H9 (cell line): ENCODE results near the gene TMEM187. TPM values are rescaled to one million over a fixed set of nuclear protein-coding genes. Genes with fewer than 3 reads are reported as not detected.

ENCODE experiments used
- DNase-seq: peaks from one replicate; pipeline ENCODE4 v3.0.0-alpha.2; 2017
- H2AFZ ChIP-seq: one replicate; pipeline ENCODE4 v1.6.1; 2013; ENCODE audit warnings: mild to moderate bottlenecking, low read length, control low read depth, moderate library complexity
- H2AK5ac ChIP-seq: 2 replicates; pipeline ENCODE4 v1.6.1; 2013; ENCODE audit warnings: low read length, control low read depth, mixed read lengths; ENCODE audit not compliant: insufficient read length
- H2BK120ac ChIP-seq: one replicate; pipeline ENCODE4 v1.6.1; 2013; ENCODE audit warnings: low read depth, mild to moderate bottlenecking, low read length, control low read depth, inconsistent platforms; ENCODE audit not compliant: poor library complexity, severe bottlenecking
- H2BK12ac ChIP-seq: 2 replicates; pipeline ENCODE4 v1.6.1; 2013; ENCODE audit warnings: low read length, control low read depth, mixed read lengths, low read depth; ENCODE audit not compliant: insufficient read length
- H2BK15ac ChIP-seq: 2 replicates; pipeline ENCODE4 v1.6.1; 2013; ENCODE audit warnings: low read depth, low read length, control low read depth
- H2BK20ac ChIP-seq: one replicate; pipeline ENCODE4 v1.6.1; 2013; ENCODE audit warnings: low read depth, mild to moderate bottlenecking, low read length, control low read depth, inconsistent platforms; ENCODE audit not compliant: poor library complexity, severe bottlenecking
- H2BK5ac ChIP-seq: 2 replicates; pipeline ENCODE4 v1.6.1; 2013; ENCODE audit warnings: low read length, control low read depth, mixed read lengths; ENCODE audit not compliant: insufficient read length
- H3K14ac ChIP-seq: 2 replicates; pipeline ENCODE4 v1.6.1; 2013; ENCODE audit warnings: low read length, control low read depth; ENCODE audit not compliant: insufficient read depth
- H3K18ac ChIP-seq: 2 replicates; pipeline ENCODE4 v1.6.1; 2013; ENCODE audit warnings: low read depth, mild to moderate bottlenecking, mixed read lengths, low read length, control low read depth; ENCODE audit not compliant: insufficient read length
- H3K23ac ChIP-seq: 2 replicates; pipeline ENCODE4 v1.6.1; 2013; ENCODE audit warnings: low read length, control low read depth, mixed read lengths, low read depth; ENCODE audit not compliant: insufficient read length
- H3K23me2 ChIP-seq: 2 replicates; pipeline ENCODE4 v1.6.1; 2013; ENCODE audit warnings: low read depth, mild to moderate bottlenecking, mixed read lengths, low read length, control low read depth; ENCODE audit not compliant: insufficient read length, poor library complexity, severe bottlenecking
- H3K27ac ChIP-seq: 2 replicates; pipeline ENCODE4 v1.5.1; 2013; ENCODE audit warnings: low read length, control low read depth, mixed read lengths, low read depth; ENCODE audit not compliant: insufficient read length
- H3K27me3 ChIP-seq: 2 replicates; pipeline ENCODE4 v1.6.1; 2013; ENCODE audit warnings: low read length, control low read depth, inconsistent platforms; ENCODE audit not compliant: insufficient read depth
- H3K4ac ChIP-seq: 2 replicates; pipeline ENCODE4 v1.6.1; 2013; ENCODE audit warnings: low read depth, mild to moderate bottlenecking, control low read depth, inconsistent platforms, low read length, moderate library complexity
- H3K4me1 ChIP-seq: 2 replicates; pipeline ENCODE4 v1.6.1; 2013; ENCODE audit warnings: low read length, control low read depth, inconsistent platforms; ENCODE audit not compliant: insufficient read depth
- H3K4me2 ChIP-seq: 2 replicates; pipeline ENCODE4 v1.6.1; 2013; ENCODE audit warnings: low read length, control low read depth, mixed read lengths; ENCODE audit not compliant: insufficient read length, insufficient read depth
- H3K56ac ChIP-seq: 2 replicates; pipeline ENCODE4 v1.6.1; 2013; ENCODE audit warnings: low read depth, mild to moderate bottlenecking, mixed read lengths, low read length, control low read depth; ENCODE audit not compliant: insufficient read length
- H3K79me1 ChIP-seq: 2 replicates; pipeline ENCODE4 v1.6.1; 2013; ENCODE audit warnings: low read depth, mild to moderate bottlenecking, moderate library complexity, low read length, control low read depth, inconsistent platforms; ENCODE audit not compliant: insufficient read depth, poor library complexity, severe bottlenecking
- H3K79me2 ChIP-seq: 2 replicates; pipeline ENCODE4 v1.6.1; 2013; ENCODE audit warnings: low read length, control low read depth, inconsistent platforms; ENCODE audit not compliant: insufficient read depth
- H3K9ac ChIP-seq: 2 replicates; pipeline ENCODE4 v1.6.1; 2013; ENCODE audit warnings: low read length, control low read depth, mixed read lengths; ENCODE audit not compliant: insufficient read length; ENCODE audit errors: extremely low read depth
- H3K9me3 ChIP-seq: one replicate; pipeline ENCODE4 v1.6.1; 2013; ENCODE audit warnings: low read depth, low read length, inconsistent platforms; ENCODE audit not compliant: control insufficient read depth
- H3T11ph ChIP-seq: one replicate; pipeline ENCODE4 v1.6.1; 2013; ENCODE audit warnings: mild to moderate bottlenecking, low read length, control low read depth, inconsistent platforms
- H4K20me1 ChIP-seq: one replicate; pipeline ENCODE4 v1.6.1; 2013; ENCODE audit not compliant: control insufficient read depth, insufficient read length, insufficient read depth
- H4K5ac ChIP-seq: 2 replicates; pipeline ENCODE4 v1.6.1; 2013; ENCODE audit warnings: low read depth, mild to moderate bottlenecking, mixed read lengths, low read length, control low read depth; ENCODE audit not compliant: insufficient read length
- H4K8ac ChIP-seq: replicated peaks from 2 replicates; pipeline ENCODE4 v1.6.1; 2013; ENCODE audit warnings: low read length, control low read depth, mixed read lengths, low read depth; ENCODE audit not compliant: insufficient read length
- H4K91ac ChIP-seq: 2 replicates; pipeline ENCODE4 v1.6.1; 2013; ENCODE audit warnings: low read depth, mild to moderate bottlenecking, moderate library complexity, mixed read lengths, low read length, control low read depth; ENCODE audit not compliant: insufficient read length
- H3K27ac Mint-ChIP-seq, 3 experiments: 2 replicates in 2 of 3; 3 replicates in 1 of 3; pipeline ENCODE4 v1.8.0; 2020 to 2021; ENCODE audit warnings: mixed read lengths in 3 of 3, mild to moderate bottlenecking in 1 of 3, moderate library complexity in 1 of 3
- H3K27me3 Mint-ChIP-seq: 2 replicates; pipeline ENCODE4 v1.8.0; 2021; ENCODE audit warnings: low read depth, mild to moderate bottlenecking, moderate library complexity, mixed read lengths
- H3K36me3 Mint-ChIP-seq, 3 experiments: 2 replicates in 2 of 3; 3 replicates in 1 of 3; pipeline ENCODE4 v1.8.0; 2020 to 2021; ENCODE audit warnings: low read depth in 3 of 3, mixed read lengths in 3 of 3; ENCODE audit not compliant: insufficient read depth in 1 of 3
- H3K4me1 Mint-ChIP-seq, 2 experiments: 2 replicates each; pipeline ENCODE4 v1.8.0; 2020; ENCODE audit warnings: mixed read lengths in 2 of 2
- H3K4me3 Mint-ChIP-seq, 2 experiments: 2 replicates in 1 of 2; 3 replicates in 1 of 2; pipeline ENCODE4 v1.8.0; 2020 to 2021; ENCODE audit warnings: mild to moderate bottlenecking in 2 of 2, mixed read lengths in 2 of 2, moderate library complexity in 1 of 2
- H3K9me3 Mint-ChIP-seq, 2 experiments: 2 replicates in 1 of 2; 3 replicates in 1 of 2; pipeline ENCODE4 v1.8.0; 2020; ENCODE audit warnings: mild to moderate bottlenecking in 2 of 2, mixed read lengths in 2 of 2, moderate library complexity in 1 of 2
- WGBS: extraction: QIAGEN DNeasy Blood & Tissue Kit; methylation state at CpG from one replicate; pipeline ENCODE4 v1.1.7; 2013; ENCODE audit warnings: missing lambda C conversion rate, low lambda C conversion rate, mixed read lengths; ENCODE audit not compliant: insufficient read length; ENCODE audit errors: extremely low coverage; 5-methylcytosine and 5-hydroxymethylcytosine counted together
- total RNA-seq: library from RNA; stranded (reverse); gene quantifications from 2 replicates; pipeline ENCODE4 v1.2.1, GENCODE V29; 2021
- TF ChIP-seq, protein P1 (sequence below): fragments of 200-600 bp; sonication (generic); conservative IDR thresholded peaks from 3 replicates; pipeline ENCODE4 v1.8.0; 2021; ENCODE audit warnings: antibody characterized with exemption, mild to moderate bottlenecking

Gene TMEM187
- total RNA-seq, 1 experiment from 2014 or later, result 2.7 TPM

- H3K27ac ChIP-seq, result no peak overlapping the region
- H4K8ac ChIP-seq, result no peak overlapping the region
- no peak overlapping the region for H2BK5ac ChIP-seq
- Mint-ChIP-seq H3K9me3 (no peaks in the 10 kb centered on the region; a peak in 1 of 5 replicates), H3K4me3 (no peak overlapping the region), H3K4me1 (no peaks in the 10 kb centered on the region), H3K27me3 (peaks cover 1% of the 10 kb centered on the region; the same call in 1 of the 2 replicates), H3K27ac (no peak overlapping the region), H3K36me3 (peaks cover 77 to 97% (median 96%) of the 10 kb centered on the region in 3 experiments)
- H3K4me1 ChIP-seq, result no peaks in the 10 kb centered on the region
- H3K79me1 ChIP-seq, result no peaks in the 10 kb centered on the region
- H3K14ac ChIP-seq, result no peak overlapping the region
- H4K20me1 ChIP-seq, result no peaks in the 10 kb centered on the region
- H3K27me3 ChIP-seq, result no peaks in the 10 kb centered on the region
- H2BK12ac ChIP-seq, result no peak overlapping the region
- no peak overlapping the region for H2AK5ac ChIP-seq
- H2BK120ac ChIP-seq, result no peak overlapping the region
- no peaks in the 10 kb centered on the region for H3K23me2 ChIP-seq
- H3K56ac ChIP-seq, result no peak overlapping the region
- no peak overlapping the region for H3K4ac ChIP-seq
- H2AFZ ChIP-seq, result no peak overlapping the region
- H4K5ac ChIP-seq, result no peak overlapping the region
- H2BK20ac ChIP-seq, result no peak overlapping the region
- TF ChIP-seq, protein P1, sequence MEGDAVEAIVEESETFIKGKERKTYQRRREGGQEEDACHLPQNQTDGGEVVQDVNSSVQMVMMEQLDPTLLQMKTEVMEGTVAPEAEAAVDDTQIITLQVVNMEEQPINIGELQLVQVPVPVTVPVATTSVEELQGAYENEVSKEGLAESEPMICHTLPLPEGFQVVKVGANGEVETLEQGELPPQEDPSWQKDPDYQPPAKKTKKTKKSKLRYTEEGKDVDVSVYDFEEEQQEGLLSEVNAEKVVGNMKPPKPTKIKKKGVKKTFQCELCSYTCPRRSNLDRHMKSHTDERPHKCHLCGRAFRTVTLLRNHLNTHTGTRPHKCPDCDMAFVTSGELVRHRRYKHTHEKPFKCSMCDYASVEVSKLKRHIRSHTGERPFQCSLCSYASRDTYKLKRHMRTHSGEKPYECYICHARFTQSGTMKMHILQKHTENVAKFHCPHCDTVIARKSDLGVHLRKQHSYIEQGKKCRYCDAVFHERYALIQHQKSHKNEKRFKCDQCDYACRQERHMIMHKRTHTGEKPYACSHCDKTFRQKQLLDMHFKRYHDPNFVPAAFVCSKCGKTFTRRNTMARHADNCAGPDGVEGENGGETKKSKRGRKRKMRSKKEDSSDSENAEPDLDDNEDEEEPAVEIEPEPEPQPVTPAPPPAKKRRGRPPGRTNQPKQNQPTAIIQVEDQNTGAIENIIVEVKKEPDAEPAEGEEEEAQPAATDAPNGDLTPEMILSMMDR, result no peak
- H3K4me2 ChIP-seq, result no peak overlapping the region
- no peak overlapping the region for H3K18ac ChIP-seq
- no peak overlapping the region for H3T11ph ChIP-seq
- DNase-seq, result no peak
- H3K9me3 ChIP-seq, result peaks cover 5% of the 10 kb centered on the region
- H3K9ac ChIP-seq, result no peak overlapping the region
- no peak overlapping the region for H2BK15ac ChIP-seq
- H4K91ac ChIP-seq, result no peak overlapping the region
- no peaks in the 10 kb centered on the region for H3K79me2 ChIP-seq
- WGBS, result no CpG with 5 or more reads among the region's 14 CpGs
- H3K23ac ChIP-seq, result no peak overlapping the region
Observed at GRCh38 chrX:153958605-153959004, 13.9 kb upstream of the TMEM187 start.
